Transverse colon (tissue), 3 donors: ENCODE measurements around the gene PPP1R14C.

Source experiments
- CTCF ChIP-seq, 5 experiments: fragments of 200-600 bp in 3 of 5; fragments of 450-650 bp in 2 of 5; sonication (generic) in 3 of 5; IDR thresholded peaks; 1 replicate in 2 of 5; 2 replicates in 3 of 5; pipeline ENCODE4 v1.5.1; 2016 to 2017; ENCODE audit warnings: antibody characterized with exemption in 5 of 5, inconsistent platforms in 3 of 5, mild to moderate bottlenecking in 2 of 5, moderate library complexity in 1 of 5
- POLR2A ChIP-seq: fragments of 450-650 bp; IDR thresholded peaks from one replicate; pipeline ENCODE4 v1.6.1; 2016; ENCODE audit warnings: antibody characterized with exemption, mild to moderate bottlenecking, moderate library complexity

- TF ChIP-seq POLR2A (no peak), CTCF (IDR thresholded peaks at IDR 0.05) (no peak)
Measured at GRCh38 chr6:150209415-150209814, 66.6 kb downstream of the PPP1R14C start.
